ENCODE measurements around the gene UBE2L3. TPM values are rescaled to one million over a fixed set of nuclear protein-coding genes. Genes with fewer than 3 reads are reported as not detected.
"Not testable (repeated sequence)": the region's sequence is repeated elsewhere in the genome, so short reads cannot be mapped to it uniquely, and the experiment has no call there.

The UBE2L3 gene
- polyA plus RNA-seq, 4 donors = 52.6 to 62.0 (median 57.1) TPM

DNA sequence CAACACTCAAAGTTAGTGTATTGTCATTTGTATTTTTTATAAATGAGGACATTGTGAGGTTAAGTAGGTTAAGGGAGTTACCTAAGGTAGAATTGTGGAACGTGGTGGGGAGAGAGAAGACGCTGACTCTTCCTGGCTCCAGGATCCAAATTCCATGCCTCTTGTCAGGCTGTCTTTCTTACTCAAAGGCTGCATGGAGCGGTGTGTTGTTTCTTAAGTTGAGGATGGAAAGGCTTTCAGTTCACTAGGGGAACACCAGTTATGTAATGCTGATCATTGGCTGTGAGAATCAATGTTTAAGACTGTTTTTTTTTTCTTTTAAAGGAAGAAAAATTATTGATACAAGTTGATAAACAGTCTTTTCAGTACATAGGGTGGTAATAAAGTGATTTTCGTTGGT, 2.9 kb downstream of the UBE2L3 start:
- no peak for DNase-seq (ENCODE audit: low read depth in 4 of 4, low spot score in 2 of 4)

- DNase-seq (ENCODE audit: low read depth in 4 of 4, low spot score in 2 of 4) = no peak
Measured at GRCh38 chr22:21571679-21572078, 4.2 kb downstream of the UBE2L3 start.

DNA sequence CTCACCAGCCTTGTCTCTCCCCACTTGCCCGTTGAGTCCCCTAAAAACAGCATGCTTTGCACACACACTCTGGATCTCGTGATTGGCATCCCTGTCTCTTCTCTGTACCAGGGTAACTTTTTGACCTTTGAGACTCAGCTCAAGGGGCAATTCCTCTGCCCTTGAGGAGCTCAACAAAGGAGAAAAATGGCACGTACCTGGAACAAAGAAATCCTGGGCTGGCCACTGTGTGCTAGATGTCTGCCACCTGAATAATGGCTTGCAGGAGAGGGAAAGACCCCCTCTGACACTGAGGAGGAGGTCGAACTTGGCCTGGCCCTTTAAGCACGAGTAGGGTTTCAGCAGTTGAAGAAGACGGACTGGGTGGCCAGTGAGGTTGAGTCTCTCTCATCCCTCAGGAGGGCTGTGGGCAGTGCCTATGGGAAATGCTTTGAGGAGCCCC, 5.8 kb downstream of the UBE2L3 start:
- DNase-seq (ENCODE audit: low read depth in 4 of 4, low spot score in 2 of 4) = no peak

- no peak for DNase-seq (ENCODE audit: low read depth in 4 of 4, low spot score in 2 of 4)
Measured at GRCh38 chr22:21573750-21574494, 6.4 kb downstream of the UBE2L3 start.

GRCh38 chr22:21579474-21579851, 11.9 kb downstream of the UBE2L3 start:
- no peak for DNase-seq (ENCODE audit: low read depth in 4 of 4, low spot score in 2 of 4)

DNA sequence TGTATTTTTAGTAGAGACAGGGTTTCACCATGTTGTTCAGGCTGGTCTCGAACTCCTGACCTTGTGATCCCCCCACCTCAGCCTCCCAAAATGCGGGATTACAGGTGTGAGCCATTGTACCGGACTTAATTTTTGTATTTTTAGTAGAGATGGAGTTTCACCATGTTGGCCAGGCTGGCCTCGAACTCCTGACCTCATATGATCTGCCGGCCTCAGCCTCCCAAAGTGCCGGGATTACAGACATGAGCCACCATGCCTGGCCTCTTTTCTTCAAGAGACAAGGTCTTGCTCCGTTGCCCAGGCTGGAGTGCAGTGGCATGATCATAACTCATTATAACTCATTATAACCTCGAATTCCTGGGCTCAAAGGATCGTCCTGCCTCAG, 13.1 kb downstream of the UBE2L3 start:
- not testable (repeated sequence) for DNase-seq (ENCODE audit: low read depth in 4 of 4, low spot score in 2 of 4)

DNA sequence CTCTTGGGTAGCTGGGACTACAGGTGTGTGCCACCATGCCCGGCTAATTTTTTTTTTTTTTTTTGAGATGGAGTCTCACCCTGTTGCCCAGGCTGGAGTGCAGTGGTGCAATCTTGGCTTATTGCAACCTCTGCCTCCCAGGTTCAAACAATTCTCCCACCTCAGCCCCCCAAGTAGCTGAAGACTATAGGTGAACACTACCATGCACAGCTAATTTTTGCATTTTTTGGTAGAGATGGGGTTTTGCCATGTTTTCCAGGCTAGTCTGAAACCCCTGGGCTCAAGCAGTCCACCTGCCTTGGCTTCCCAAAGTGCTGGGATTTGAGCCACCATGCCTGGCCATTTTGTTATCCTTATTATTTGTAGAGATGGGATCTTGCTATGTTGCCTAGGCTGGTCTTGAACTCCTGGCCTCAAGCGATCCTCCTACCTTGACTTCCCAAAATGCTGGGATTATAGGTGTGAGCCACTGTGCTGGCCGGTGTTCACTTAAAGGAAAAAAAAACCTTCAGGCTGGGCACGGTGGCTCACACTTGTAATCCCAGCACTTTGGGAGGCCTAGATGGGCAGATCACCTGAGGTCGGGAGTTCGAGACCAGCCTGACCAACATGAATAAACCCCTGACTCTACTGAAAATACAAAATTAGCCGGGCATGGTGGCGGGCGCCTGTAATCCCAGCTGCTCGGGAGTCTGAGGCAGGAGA, 13.6 kb downstream of the UBE2L3 start:
- not testable (repeated sequence) for DNase-seq (ENCODE audit: low read depth in 4 of 4, low spot score in 2 of 4)

DNA sequence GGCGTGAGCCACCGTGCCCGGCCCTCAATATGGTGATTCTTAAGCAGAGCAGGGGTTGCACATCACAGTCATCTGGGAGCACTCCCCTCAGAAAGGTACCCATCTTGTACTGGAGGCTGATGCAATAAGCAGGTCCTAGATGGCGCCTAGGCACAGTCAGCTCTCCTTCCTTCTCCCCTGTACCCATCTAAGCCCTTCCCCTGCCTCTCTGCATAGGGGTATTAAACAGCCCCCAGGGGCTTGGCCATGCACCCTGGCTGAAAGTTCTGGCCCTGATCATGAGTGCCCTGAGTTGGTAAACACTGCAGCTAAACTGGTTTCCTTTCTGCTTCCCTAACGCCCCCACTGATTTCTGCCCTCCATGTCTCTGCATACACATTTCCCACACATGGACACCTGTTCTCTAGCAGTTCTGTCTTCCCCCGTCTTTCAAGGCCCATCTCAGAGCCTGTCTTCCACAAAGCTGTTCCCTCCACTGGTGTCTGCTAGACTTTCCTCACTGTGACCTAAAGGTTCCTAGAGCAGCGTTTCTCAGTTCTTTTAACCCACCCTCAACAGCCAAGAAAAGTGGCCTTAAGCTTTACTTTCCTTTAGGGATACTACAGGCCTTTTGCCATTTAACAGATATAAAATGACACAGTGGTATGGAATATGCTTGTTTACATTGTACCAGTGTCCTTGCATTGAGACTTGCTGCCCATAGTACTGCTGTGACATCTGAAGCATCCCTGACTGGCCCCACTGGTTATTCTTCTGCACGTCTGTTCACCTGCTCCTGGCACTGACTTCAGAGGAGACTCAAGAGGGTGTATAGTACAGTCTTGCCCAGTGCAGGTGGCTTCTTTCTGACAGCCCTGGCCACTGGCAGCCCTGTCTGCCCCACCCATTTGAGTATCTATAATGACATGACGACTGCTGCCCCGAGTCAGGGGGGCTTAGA, 15.6 kb downstream of the UBE2L3 start:
- no peak for DNase-seq (ENCODE audit: low read depth in 4 of 4, low spot score in 2 of 4)

DNA sequence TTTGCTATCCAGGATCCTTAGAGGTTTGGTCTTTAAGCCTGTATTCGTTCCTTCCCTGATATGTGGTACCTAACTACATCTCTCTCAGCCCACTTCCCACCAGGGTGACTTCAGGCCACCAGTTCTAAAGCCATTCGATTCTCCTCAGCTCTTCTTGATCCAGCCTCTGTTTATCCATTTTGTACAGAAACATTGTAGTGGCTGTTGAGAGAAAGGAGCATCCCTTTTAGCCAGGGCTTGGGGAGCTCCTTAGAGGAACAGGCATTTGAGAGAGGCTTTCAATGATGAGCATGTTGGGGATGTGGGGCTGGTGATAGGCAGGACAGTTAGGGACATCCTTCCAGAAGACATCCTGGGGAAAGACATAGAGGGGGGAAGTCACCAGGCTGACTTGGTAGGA, 17.9 kb downstream of the UBE2L3 start:
- no peak for DNase-seq (ENCODE audit: low read depth in 4 of 4, low spot score in 2 of 4)

DNA sequence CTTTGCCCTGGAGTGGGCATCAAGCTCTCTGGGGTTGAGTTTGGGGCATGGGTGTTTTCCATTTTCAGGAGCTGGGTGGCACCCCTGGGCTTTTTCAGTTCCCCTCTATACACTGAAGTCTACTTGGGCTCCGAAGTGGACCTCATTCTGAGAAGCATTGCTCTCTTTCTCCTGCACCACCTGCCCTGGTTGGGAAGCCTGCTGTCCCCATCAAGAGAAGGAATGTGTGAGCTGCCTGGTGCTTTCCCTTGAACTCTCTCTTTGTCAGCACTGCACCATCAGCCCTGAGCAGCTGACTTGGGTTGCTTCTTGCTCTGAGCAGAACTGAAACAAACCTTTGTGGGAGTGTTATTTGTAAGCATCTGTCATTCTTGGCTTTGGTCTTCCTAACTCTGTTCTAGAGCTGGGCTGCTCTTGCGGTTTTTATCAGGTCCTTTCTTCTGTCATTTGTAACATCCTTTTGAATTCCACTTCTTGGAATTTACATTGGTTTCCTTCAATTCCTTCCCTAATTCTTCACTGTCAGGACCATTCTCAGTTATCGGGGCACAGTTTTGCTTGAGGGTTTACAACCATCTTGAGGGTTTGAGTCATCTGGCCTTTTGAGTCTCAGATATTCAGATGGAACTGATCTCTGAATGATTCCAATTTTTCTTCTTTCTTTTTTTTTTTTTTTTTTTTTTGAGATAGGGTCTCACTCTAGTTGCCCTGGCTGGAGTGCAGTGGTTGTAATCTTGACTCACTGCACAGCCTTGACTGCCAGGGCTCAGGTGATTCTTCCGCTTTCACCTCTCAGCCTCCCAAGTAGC, 20.5 kb downstream of the UBE2L3 start:
- no peak for DNase-seq (ENCODE audit: low read depth in 4 of 4, low spot score in 2 of 4)

DNA sequence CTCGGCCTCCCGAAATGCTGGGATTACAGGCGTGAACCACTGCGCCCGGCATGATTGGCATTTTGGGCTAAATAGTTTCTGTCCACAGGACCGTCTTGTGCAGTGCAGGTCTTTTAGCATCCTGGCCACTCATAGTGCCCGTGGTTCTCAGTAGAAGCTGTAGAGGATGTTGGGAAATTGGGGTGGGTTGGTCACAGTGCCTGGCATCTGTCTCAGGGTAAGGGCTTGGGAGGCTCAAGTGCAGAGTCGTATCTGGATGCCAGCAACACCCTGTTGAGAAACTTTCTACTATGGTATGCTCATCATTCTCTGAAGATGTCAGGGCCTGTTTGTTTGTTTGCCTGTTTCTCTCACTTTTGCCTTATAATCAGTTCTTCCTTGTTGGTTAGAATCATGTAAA, 21.9 kb downstream of the UBE2L3 start:
- DNase-seq (ENCODE audit: low read depth in 4 of 4, low spot score in 2 of 4) = no peak

DNA sequence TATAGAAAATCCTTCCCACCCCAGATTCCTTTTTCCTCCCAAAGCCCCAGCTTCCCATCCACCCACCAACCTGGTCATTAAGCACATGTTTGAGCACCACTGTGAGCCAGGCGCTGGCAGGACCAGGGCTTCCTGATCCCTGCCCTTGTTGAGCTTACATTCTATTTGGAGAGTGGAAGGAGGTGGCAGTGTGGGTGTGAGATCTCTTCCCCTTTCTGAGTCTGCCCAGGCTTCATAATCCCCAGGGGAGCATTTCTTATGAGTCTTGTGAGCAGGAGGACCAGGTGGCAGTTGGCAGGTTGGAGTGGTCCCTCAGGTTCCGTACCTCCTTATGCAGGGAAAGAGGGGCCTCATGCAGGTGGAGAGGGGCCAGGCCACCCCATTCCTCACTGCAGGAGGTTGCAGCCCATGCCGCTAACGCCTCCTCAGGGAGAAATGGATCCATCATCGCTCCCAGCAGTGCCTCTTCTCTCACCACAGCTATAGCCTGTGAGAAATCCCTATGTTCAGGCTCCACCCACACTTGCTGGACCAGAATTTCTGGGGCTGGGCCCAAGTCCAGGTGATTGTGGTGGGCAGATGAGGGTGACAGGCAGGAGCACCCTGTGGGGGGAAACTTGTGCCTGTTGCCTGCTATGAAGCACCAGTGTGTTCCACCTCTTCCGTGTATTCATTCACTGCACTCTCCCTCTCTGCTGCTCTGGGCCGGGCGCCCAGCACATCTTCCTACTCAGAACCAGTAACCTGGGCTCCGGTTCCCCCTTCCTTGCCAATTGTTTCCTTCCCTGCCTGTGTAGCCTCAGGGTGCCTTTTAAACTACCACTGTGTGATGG, 23.5 kb downstream of the UBE2L3 start:
- DNase-seq (ENCODE audit: low read depth in 4 of 4, low spot score in 2 of 4) = no peak

GRCh38 chr22:21591695-21592094, 24.2 kb downstream of the UBE2L3 start:
- no peak for DNase-seq (ENCODE audit: low read depth in 4 of 4, low spot score in 2 of 4)

- no peak for DNase-seq (ENCODE audit: low read depth in 4 of 4, low spot score in 2 of 4)
Measured at GRCh38 chr22:21592422-21592821, 24.9 kb downstream of the UBE2L3 start.

- no peak for DNase-seq (ENCODE audit: low read depth in 4 of 4, low spot score in 2 of 4)
Measured at GRCh38 chr22:21593406-21594232, 26.1 kb downstream of the UBE2L3 start.

GRCh38 chr22:21594865-21595452, 27.4 kb downstream of the UBE2L3 start:
- DNase-seq (ENCODE audit: low read depth in 4 of 4, low spot score in 2 of 4) = no peak

DNA sequence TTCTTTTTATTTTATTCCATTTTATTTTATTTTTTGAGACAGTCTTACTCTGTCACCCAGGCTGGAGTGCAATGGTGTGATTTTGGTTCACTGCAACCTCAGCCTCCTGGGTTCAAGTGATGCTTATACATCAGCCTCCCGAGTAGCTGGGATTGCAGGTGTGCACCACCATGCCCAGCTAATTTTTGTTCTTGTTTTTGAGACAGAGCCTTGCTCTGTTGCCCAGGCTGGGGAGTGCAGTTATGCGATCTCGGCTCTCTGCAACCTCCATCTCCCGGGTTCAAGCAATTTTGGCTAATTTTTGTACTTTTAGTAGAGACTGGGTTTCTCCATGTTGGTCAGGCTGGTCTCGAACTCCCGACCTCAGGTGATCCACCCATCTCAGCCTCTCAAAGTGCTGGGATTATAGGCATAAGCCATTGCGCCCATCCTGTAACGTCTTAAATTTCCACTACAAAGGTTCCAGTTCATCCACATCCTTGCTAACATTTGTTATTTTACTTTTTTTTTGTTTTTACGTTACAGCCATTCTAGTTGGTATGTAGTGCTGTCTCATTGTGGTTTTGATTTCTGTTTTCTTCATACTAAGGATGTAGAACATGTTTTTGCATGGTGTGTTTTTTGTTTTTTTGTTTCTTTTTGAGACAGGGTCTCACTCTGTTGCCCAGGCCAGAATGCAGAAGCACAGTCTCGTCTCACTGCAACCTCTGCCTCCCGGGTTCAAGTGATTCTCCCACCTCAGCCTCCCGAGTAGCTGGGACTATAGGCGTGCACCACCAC, 29.0 kb downstream of the UBE2L3 start:
- not testable (repeated sequence) for DNase-seq (ENCODE audit: low read depth in 4 of 4, low spot score in 2 of 4)

All from left renal cortex interstitium (tissue), 4 donors.